Measurements from ENCODE around the gene CYP27A1. TPM values are rescaled to one million over a fixed set of nuclear protein-coding genes. Genes with fewer than 3 reads are reported as not detected.
A peak's percentile ranks its signal among the peaks of the same experiment; 100 is the strongest.
"Not testable (repeated sequence)": the region's sequence is repeated elsewhere in the genome, so short reads cannot be mapped to it uniquely, and the experiment has no call there.

The CYP27A1 gene
- total RNA-seq, 1 donor from 2014 or later, result 10.9 TPM

GRCh38 chr2:218830526-218831306 lies 48.8 kb downstream of the CYP27A1 start:
- DNase-seq (ENCODE audit: low read depth, low spot score), result no peak

DNA sequence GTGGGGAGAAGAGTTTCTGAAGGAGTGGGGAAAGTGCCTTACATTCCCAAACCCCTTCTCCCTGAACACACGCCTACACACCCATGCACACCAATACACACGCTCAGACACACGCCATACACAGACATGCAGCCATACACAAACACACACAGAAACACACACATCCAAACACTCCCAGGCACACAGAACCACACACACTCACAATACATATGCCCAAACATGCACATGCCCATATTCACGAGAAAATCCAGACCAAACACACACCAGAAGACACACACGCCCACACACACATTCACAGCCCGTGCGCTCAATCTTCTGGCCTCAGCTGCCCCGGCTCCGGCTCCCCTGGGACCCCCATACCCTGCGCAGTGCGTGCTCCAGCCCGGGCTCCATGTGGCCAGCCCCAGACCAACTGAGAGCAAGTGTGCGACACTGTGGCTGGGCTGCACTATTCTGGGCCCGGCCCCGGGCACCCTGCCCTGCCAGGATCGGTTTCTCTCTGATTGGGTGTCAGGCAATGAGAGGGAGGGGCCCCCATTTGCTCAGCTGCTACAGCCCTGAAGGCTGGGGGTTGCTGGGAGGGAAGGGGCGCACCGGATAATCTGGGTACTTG lies 49.5 kb downstream of the CYP27A1 start, which contains the start of gene PRKAG3:
TSS of gene PRKAG3 (minus strand) at position 426 of the 613 bp plus-strand sequence.
- no peak for DNase-seq (ENCODE audit: low read depth, low spot score)

GRCh38 chr2:218832081-218832480 lies 50.1 kb downstream of the CYP27A1 start:
- DNase-seq (ENCODE audit: low read depth, low spot score), result no peak

DNA sequence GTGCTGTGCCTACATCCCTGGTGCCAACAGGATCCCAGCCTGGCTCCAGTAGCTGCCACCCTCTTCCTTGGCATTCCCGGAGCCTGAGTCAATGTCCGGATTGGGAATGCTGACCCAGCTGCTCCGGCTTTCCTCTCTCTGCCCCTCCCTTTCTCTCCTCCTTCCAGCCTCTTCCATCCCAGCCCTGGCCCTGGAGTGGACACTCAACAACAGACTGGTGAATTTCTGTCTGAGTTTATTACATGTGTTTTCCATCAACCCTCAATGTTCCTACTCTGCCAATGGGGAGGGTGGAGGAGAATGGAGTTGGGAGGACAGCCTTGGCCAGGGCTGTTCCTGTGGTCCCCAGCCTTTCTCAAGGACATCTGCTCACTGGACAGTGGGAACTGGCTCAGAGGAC lies 50.6 kb downstream of the CYP27A1 start:
- peak; percentile 45 for DNase-seq (ENCODE audit: low read depth, low spot score)

GRCh38 chr2:218833023-218833609 lies 51.2 kb downstream of the CYP27A1 start:
- DNase-seq (ENCODE audit: low read depth, low spot score), result no peak

- no peak for DNase-seq (ENCODE audit: low read depth, low spot score)
Observed at GRCh38 chr2:218834685-218835084, 52.7 kb downstream of the CYP27A1 start.

DNA sequence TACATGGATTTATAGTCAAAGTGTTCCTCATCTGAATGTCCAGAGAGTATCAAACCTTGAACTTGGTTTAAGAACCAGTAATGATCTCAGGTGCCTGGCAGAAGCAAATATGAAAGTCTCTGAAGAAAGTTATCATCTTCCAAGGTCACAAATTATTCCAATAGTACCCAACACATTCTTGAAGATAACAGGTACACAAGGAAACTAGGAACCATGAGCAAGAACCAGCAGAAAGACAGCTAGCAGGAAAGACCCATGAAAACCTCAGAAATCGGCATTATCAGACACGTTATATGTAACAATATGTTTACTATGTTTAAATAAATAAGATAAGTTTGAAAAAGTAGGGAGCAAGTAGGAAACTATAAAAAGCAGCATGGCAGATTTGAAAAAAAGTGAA lies 55.5 kb downstream of the CYP27A1 start:
- DNase-seq (ENCODE audit: low read depth, low spot score), result no peak

DNA sequence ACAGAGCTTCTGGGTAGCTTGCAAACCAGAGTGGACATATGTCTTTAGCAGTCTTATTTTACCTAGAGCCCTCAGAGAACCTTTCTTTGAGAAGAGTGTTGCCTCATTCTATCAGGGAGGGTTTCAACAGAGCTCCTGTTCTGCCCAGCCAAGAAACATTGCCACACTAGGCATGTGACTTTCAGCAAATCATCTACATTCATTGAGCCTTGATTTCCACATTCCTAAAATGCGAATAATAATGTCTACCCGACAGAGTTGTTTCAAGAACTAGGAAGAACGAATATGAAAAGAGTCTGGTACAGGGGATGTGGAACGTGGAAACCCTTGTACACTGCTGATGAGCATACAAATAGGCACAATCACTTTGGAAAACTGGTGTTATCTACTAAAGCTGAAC lies 57.5 kb downstream of the CYP27A1 start:
- no peak for DNase-seq (ENCODE audit: low read depth, low spot score)

- DNase-seq (ENCODE audit: low read depth, low spot score), result no peak
Observed at GRCh38 chr2:218839888-218840287, 57.9 kb downstream of the CYP27A1 start.

DNA sequence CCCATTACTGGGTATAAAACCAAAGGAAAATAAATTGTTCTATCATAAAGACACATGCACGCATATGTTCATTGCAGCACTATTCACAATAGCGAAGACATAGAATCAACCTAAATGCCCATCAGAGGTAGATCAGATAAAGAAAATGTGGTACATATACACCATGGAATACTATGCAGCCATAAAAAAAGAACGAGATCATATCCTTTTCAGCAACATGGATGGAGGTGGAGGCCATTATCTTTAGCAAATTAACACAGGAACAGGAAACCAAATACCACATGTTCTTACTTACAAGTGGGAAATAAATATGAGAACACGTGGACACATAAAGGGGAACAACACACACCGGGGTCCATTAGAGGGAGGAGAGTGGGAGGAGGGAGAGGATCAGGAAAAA lies 62.4 kb downstream of the CYP27A1 start:
- DNase-seq (ENCODE audit: low read depth, low spot score), result not testable (repeated sequence)

DNA sequence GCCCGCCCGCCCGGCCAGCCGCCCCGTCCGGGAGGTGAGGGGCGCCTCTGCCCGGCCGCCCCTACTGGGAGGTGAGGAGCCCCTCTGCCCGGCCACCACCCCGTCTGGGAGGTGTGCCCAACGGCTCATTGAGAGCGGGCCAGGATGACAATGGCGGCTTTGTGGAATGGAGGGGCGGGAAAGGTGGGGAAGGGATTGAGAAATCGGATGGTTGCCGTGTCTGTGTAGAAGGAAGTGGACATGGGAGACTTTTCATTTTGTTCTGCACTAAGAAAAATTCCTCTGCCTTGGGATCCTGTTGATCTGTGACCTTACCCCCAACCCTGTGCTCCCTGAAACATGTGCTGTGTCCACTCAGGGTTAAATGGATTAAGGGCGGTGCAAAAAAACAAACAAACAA lies 65.0 kb downstream of the CYP27A1 start:
- DNase-seq (ENCODE audit: low read depth, low spot score), result not testable (repeated sequence)

- no peak for DNase-seq (ENCODE audit: low read depth, low spot score)
Observed at GRCh38 chr2:218849721-218850120, 67.8 kb downstream of the CYP27A1 start.

DNA sequence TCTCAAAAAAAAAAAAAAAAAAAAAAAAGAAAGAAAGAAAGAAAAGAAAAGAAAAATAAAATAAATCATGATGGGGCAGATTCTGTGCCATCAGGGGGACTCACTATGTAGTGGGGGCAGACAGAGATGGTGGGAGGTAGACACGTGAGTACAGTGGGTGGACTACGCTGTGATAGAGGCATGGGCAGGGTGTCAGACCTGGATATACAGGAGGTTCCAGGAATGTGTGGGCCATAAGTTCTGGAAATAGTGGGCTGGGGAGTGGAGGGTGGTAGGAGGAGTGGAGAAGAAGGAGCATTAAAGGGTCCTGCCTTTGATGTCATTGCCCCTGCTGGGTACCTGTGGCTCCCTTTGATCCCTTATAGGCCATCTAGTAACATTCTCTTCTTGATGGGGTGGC lies 68.8 kb downstream of the CYP27A1 start:
- no peak for DNase-seq (ENCODE audit: low read depth, low spot score)

DNA sequence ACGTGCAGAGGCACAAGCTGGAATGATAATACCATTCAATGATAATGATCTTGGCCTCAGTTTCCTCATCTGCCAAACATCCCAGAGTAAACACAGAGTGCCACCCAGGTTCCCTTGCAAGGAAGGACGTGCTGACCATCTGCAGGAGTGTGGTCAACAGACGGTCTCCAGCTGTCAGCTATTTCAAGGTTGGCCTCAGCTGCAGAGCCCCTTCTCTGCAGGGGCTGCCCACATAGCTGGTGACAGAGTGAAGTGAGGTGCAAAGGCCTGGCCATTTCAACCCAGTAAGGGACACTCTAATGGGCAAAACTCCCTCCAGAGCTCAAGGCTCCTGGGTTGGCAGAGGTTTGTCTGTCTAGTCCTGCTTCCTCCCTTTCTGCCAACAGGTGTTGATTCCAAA lies 69.3 kb downstream of the CYP27A1 start:
- no peak for DNase-seq (ENCODE audit: low read depth, low spot score)

- no peak for DNase-seq (ENCODE audit: low read depth, low spot score)
Observed at GRCh38 chr2:218852911-218853667, 71.1 kb downstream of the CYP27A1 start.

- DNase-seq (ENCODE audit: low read depth, low spot score), result no peak
Observed at GRCh38 chr2:218853766-218854165, 71.8 kb downstream of the CYP27A1 start.

GRCh38 chr2:218854860-218855259 lies 72.9 kb downstream of the CYP27A1 start:
- DNase-seq (ENCODE audit: low read depth, low spot score), result no peak

DNA sequence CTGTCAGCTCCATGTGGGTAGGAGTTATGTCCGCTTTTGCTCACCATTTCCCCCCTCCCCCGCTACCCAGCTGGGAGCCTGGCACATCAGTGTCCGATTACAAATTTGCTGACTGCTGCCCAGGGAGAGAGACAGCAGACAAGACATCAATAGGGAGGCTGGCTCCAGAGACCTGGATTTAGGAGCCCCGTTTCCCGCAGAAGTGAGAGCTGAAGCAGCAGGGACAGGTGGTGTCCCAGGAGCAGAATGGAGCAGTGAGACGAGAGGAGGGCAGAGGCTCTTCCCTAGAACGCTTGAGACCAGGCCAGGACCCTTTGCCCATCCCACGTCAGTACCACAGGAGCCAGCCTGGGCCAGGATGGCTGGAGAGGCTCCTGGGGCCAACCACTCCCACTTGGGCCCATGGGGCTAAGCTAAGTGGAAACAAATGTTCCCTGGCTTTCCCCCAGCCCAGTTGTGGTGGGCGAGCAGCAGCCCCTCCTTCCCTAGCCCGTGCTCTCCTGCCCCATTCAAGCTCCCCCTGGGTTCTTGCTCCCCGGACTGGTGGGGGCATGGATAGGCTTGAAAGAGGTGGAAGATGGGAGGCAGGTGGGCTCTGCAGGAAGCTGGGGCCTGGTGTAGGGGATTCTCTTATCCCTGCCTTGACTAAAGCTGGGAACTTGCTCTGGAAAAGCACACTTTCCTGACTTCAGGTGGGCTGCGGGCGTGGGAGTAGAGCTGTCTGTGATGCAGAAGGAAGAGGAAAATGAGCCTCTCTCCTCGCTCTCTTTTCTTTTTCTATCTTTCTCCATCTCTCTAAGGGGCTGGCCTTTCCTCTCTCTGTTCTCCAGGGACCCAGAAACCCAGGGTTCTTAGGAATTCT lies 73.6 kb downstream of the CYP27A1 start:
- no peak for DNase-seq (ENCODE audit: low read depth, low spot score)

DNA sequence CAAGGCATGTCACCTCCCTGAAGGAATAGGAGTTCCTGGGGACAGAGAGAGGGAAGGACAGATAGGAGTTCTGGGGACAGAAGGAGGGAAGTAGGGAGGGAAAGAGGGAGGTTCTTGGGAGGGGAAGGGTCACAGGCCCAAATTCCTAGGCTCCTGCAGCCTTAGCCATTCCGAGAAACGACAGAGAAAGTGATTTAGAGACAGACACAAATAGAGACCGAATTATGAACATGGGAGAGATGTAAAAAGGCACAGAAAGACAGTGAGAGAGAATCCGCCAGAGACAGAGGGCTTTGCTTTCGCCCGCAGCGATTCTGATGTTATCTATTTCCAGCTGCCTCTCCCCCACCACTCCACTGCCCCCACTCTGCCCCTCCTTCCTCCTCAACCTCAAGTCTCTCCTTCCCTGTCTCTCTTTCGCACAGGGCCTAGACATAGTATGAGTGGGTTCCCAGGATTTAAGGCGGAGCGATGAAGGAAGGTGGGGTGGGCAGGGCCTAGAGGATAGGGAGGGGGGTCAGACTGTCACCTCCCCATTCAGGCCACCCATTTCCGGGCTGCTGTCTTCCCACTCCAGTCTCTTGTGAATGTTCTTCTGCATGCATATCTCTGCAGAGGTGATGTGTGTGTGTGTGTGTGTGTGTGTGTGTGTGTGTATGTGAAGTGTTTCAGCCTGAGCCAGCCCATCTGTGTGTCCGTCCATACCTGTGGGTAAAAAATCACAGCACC lies 74.4 kb downstream of the CYP27A1 start:
- DNase-seq (ENCODE audit: low read depth, low spot score), result no peak

DNA sequence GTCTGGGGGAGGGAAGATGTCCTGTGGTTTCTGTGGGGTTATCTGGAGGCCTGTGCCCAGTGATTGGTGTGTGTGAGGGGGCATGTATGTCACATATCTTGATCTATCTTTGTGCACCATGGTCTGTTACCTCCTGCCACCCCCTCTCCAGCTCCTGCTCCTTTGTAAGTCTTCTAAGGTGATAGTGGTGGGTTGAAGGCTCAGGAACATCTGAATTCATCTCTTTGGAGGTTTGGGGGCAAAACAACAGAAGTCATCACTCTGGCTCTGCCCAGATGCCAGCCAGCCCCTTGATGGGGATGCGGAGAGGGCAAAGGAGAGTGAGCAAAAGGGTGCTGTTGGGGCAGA lies 74.9 kb downstream of the CYP27A1 start:
- no peak for DNase-seq (ENCODE audit: low read depth, low spot score)
